NCI-H1092 treated with DMSO at 0.1 percent for 48 hours (cell line): ENCODE results near the gene CAMK4.
"Not testable (repeated sequence)": the region's sequence is repeated elsewhere in the genome, so short reads cannot be mapped to it uniquely, and the experiment has no call there.

Experiments used
- DNase-seq: peaks from one replicate; lab custom pipeline; 2025; lab: John Stamatoyannopoulos, UW

The CAMK4 gene

GRCh38 chr5:111310711-111311620, 86.8 kb downstream of the CAMK4 start:
- DNase-seq, result no peak

- DNase-seq, result no peak
These were observed 87.5 kb downstream of the CAMK4 start for GRCh38 chr5:111311666-111312065.

GRCh38 chr5:111313017-111313724, 89.0 kb downstream of the CAMK4 start:
- no peak for DNase-seq

GRCh38 chr5:111320953-111321352, 96.8 kb downstream of the CAMK4 start:
- DNase-seq, result no peak

- DNase-seq, result no peak
These were observed 97.2 kb downstream of the CAMK4 start for GRCh38 chr5:111321376-111321775.

- no peak for DNase-seq
These were observed 102.4 kb downstream of the CAMK4 start for GRCh38 chr5:111326551-111326950.

GRCh38 chr5:111337133-111337532, 112.9 kb downstream of the CAMK4 start:
- DNase-seq, result no peak

GRCh38 chr5:111337688-111338087, 113.5 kb downstream of the CAMK4 start:
- no peak for DNase-seq

- no peak for DNase-seq
These were observed 121.5 kb downstream of the CAMK4 start for GRCh38 chr5:111345731-111346130.

- DNase-seq, result no peak
These were observed 122.8 kb downstream of the CAMK4 start for GRCh38 chr5:111347021-111347420.

- DNase-seq, result no peak
These were observed 124.6 kb downstream of the CAMK4 start for GRCh38 chr5:111348661-111349329.

- no peak for DNase-seq
These were observed 125.2 kb downstream of the CAMK4 start for GRCh38 chr5:111349429-111349828.

GRCh38 chr5:111353035-111353434, 128.9 kb downstream of the CAMK4 start:
- no peak for DNase-seq

- not testable (repeated sequence) for DNase-seq
These were observed 134.5 kb downstream of the CAMK4 start for GRCh38 chr5:111358726-111359125.

GRCh38 chr5:111360173-111360572, 136.0 kb downstream of the CAMK4 start:
- no peak for DNase-seq

- DNase-seq, result no peak
These were observed 140.8 kb downstream of the CAMK4 start for GRCh38 chr5:111364992-111365391.

GRCh38 chr5:111366388-111366787, 142.2 kb downstream of the CAMK4 start:
- DNase-seq, result no peak

- no peak for DNase-seq
These were observed 142.9 kb downstream of the CAMK4 start for GRCh38 chr5:111367115-111367514.

GRCh38 chr5:111372799-111373198, 148.6 kb downstream of the CAMK4 start:
- DNase-seq, result no peak

- no peak for DNase-seq
These were observed 150.2 kb downstream of the CAMK4 start for GRCh38 chr5:111374380-111374779.

- DNase-seq, result no peak
These were observed 151.5 kb downstream of the CAMK4 start for GRCh38 chr5:111375645-111376044.

- no peak for DNase-seq
These were observed 153.1 kb downstream of the CAMK4 start for GRCh38 chr5:111377306-111377705.

GRCh38 chr5:111379391-111379816, 155.2 kb downstream of the CAMK4 start:
- peak; percentile 60 for DNase-seq
